OCI-LY3 (cell line): Measurements from ENCODE around the gene SPATS2L.

Source experiments
- H2AFZ ChIP-seq: fragments of 200-600, 300-600 bp; shearing (Covaris generic); 2 replicates; pipeline ENCODE4 v1.6.0; 2014; ENCODE audit warnings: antibody characterized with exemption, low read depth, low read length
- H3K27ac ChIP-seq: fragments of 200-600, 300-600 bp; sonication (generic); 2 replicates; pipeline ENCODE4 v1.5.1; 2014; ENCODE audit warnings: mild to moderate bottlenecking, low read length, moderate library complexity, mixed read lengths
- H3K27me3 ChIP-seq: fragments of 200-600, 300-600 bp; sonication (generic); 2 replicates; pipeline ENCODE4 v1.6.1; 2014; ENCODE audit warnings: low read depth, low read length, mixed read lengths
- H3K36me3 ChIP-seq: fragments of 200-600, 300-600 bp; sonication (generic); replicated peaks from 2 replicates; pipeline ENCODE3; 2014; ENCODE audit warnings: low read depth, low read length, mixed read lengths
- H3K4me1 ChIP-seq: fragments of 300-600, 200-600 bp; sonication (generic); 2 replicates; pipeline ENCODE4 v1.6.1; 2014; ENCODE audit warnings: low read length, mixed read lengths
- H3K4me2 ChIP-seq: fragments of 200-600, 300-600 bp; sonication (generic); 2 replicates; pipeline ENCODE4 v1.6.1; 2014; ENCODE audit warnings: low read length, mixed read lengths
- H3K4me3 ChIP-seq: fragments of 300-600, 200-600 bp; sonication (generic); 2 replicates; pipeline ENCODE4 v1.5.1; 2014; ENCODE audit warnings: antibody characterized with exemption, mild to moderate bottlenecking, low read length, moderate library complexity
- H3K79me2 ChIP-seq: fragments of 300-600, 200-600 bp; shearing (Covaris generic); 2 replicates; pipeline ENCODE4 v1.6.1; 2014; ENCODE audit warnings: mild to moderate bottlenecking, low read length, mixed read lengths
- H3K9ac ChIP-seq: fragments of 300-600, 200-600 bp; shearing (Covaris generic); 2 replicates; pipeline ENCODE4 v1.6.0; 2014; ENCODE audit warnings: mild to moderate bottlenecking, low read length, moderate library complexity
- H3K9me3 ChIP-seq: fragments of 200-600, 300-600 bp; shearing (Covaris generic); 2 replicates; pipeline ENCODE4 v1.6.1; 2014; ENCODE audit warnings: low read length, mixed read lengths; ENCODE audit not compliant: insufficient read depth
- H4K20me1 ChIP-seq: fragments of 200-600, 300-600 bp; sonication (generic); 2 replicates; pipeline ENCODE4 v1.6.1; 2016; ENCODE audit warnings: low read length, mixed read lengths; ENCODE audit not compliant: insufficient read depth
- EZH2phosphoT487 ChIP-seq: fragments of 200-600 bp; shearing (Covaris generic); IDR thresholded peaks from 2 replicates; pipeline ENCODE4 v1.6.1; 2018; ENCODE audit warnings: antibody characterized with exemption, mixed run types, low read depth
- TF ChIP-seq, protein P1 (sequence below): fragments of 200-600, 300-600 bp; sonication (generic); IDR thresholded peaks from 2 replicates; pipeline ENCODE4 v1.5.1; 2014; ENCODE audit warnings: antibody characterized with exemption, low read length, low read depth

SPATS2L gene

DNA sequence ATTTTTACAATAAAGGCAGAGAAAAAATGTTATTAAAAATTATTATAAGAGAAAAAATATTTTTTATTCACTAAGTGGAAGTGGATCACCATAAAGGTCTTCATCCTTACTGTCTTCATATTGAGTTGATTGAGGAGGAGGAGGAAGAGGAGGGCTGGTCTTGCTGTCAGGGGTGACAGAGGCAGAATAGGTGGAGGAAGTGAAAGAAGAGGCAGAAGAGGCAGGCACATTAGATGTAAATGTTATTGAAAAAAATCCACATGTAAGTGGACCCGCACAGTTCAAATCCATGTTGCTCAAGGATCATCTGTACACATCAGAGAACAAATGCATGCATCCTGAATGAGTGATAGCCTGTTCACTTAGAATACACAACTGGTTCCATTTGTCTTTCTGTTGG lies 6.4 kb upstream of the SPATS2L start:
- H4K20me1 ChIP-seq: no peaks in the 10 kb centered on the region
- H3K9ac ChIP-seq: no peak overlapping the region
- peaks cover 6% of the 10 kb centered on the region; the same call in 1 of the 2 replicates for H3K4me1 ChIP-seq
- H3K4me3 ChIP-seq: no peak overlapping the region
- TF ChIP-seq, protein P1, sequence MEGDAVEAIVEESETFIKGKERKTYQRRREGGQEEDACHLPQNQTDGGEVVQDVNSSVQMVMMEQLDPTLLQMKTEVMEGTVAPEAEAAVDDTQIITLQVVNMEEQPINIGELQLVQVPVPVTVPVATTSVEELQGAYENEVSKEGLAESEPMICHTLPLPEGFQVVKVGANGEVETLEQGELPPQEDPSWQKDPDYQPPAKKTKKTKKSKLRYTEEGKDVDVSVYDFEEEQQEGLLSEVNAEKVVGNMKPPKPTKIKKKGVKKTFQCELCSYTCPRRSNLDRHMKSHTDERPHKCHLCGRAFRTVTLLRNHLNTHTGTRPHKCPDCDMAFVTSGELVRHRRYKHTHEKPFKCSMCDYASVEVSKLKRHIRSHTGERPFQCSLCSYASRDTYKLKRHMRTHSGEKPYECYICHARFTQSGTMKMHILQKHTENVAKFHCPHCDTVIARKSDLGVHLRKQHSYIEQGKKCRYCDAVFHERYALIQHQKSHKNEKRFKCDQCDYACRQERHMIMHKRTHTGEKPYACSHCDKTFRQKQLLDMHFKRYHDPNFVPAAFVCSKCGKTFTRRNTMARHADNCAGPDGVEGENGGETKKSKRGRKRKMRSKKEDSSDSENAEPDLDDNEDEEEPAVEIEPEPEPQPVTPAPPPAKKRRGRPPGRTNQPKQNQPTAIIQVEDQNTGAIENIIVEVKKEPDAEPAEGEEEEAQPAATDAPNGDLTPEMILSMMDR: no peak
- no peak for TF ChIP-seq EZH2phosphoT487
- H3K27me3 ChIP-seq: no peaks in the 10 kb centered on the region
- no peak overlapping the region for H3K27ac ChIP-seq
- H3K4me2 ChIP-seq: peak overlapping the region; percentile 16; the same call in 1 of the 2 replicates
- H3K36me3 ChIP-seq: no peaks in the 10 kb centered on the region
- H3K9me3 ChIP-seq: no peaks in the 10 kb centered on the region
- no peak overlapping the region for H2AFZ ChIP-seq
- H3K79me2 ChIP-seq: no peaks in the 10 kb centered on the region

DNA sequence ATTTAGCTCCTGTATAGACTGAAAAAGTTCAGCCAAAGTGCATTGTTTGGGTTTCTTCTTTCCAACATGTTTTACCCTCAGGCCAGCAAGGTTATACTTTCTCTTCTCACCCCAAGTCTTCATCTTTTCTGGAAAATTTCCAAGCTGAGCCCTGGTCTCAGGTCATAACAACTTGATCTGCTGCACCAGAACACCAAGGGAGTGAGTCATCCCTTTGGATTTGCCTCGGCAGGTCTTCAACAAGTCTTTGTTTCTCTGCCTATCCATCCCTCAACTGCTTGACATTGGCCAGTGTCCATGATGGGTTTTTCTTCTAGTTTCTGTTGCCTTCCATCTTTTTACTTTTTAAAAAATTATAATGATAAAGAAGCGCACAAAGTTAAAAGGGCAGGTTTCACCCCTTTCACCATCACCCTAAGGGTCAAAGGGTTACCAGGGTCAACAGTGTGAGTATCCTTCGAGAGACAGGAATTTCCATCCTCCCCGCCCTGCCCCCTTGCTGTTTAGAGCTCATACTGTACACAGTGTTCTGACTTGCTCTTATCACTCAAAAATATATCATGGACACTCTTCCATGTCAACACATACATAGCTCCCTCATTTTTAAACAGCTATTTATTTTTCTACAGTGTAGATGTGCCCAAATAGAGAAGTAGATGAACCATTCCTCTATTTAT lies 5.7 kb upstream of the SPATS2L start:
- Histone ChIP-seq H3K4me1 (peaks cover 6% of the 10 kb centered on the region; the same call in 1 of the 2 replicates), H3K4me3 (no peak overlapping the region), H3K4me2 (peak overlapping the region; percentile 16; the same call in 1 of the 2 replicates), H3K27ac (no peak overlapping the region), H3K79me2 (no peaks in the 10 kb centered on the region), H3K9me3 (no peaks in the 10 kb centered on the region), H3K36me3 (no peaks in the 10 kb centered on the region), H2AFZ (no peak overlapping the region), H3K9ac (no peak overlapping the region), H4K20me1 (no peaks in the 10 kb centered on the region), H3K27me3 (no peaks in the 10 kb centered on the region)
- TF ChIP-seq, protein P1: no peak
- TF ChIP-seq EZH2phosphoT487: no peak

DNA sequence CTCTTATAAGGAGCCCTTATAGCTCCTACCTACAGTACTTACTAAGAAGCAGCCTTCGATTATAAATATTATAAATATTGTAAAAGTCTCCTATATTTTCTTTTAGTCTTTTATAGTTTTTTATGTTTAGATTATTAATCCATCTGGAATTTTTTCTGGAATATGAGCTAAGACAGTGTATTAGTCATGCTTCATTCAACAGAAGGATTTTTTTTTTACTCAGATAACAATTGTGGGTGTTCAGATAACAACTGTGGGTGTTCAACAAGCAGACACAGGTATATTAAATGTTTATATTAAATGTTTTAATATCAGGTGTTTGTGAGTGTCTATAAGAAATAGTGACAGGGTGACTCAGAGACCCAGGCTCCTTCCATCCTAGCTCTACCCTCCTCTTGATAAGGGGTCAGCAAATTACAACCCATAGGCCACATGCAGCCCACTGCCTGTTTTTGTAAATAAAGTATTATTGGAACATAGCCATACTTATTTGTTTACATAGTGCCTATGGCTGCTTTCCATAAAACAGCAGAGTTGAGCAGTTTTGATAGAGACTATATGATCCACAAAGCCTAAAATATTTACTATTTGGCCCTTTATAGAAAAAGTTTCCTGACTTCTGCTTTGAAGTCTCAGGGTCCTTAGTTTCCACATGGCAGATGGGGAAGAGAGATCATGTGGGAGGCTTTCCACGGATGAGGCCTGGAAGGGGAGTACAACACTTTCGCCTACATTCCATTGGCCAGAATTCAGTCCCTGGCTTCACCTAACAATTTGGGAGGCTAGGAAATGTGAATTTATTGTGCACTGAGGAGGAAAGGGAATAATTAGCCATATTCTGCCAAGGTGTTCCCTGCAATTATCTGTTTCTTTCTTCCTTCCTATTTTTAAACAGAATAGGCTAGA lies 4.3 kb upstream of the SPATS2L start:
- Histone ChIP-seq H3K27me3 (0 out of 2 replicates have a peak, but pooled peaks cover 5% of the 10 kb centered on the region), H3K27ac (no peak overlapping the region), H3K36me3 (no peaks in the 10 kb centered on the region), H3K4me1 (peaks cover 11% of the 10 kb centered on the region; the same call in 1 of the 2 replicates), H3K4me3 (no peak overlapping the region), H3K9ac (no peak overlapping the region), H3K9me3 (no peaks in the 10 kb centered on the region), H2AFZ (no peak overlapping the region), H3K4me2 (no peak overlapping the region), H3K79me2 (no peaks in the 10 kb centered on the region), H4K20me1 (no peaks in the 10 kb centered on the region)
- TF ChIP-seq, protein P1: no peak
- TF ChIP-seq EZH2phosphoT487: no peak
